Measurements from ENCODE around the gene MANEAL.

The MANEAL gene

DNA sequence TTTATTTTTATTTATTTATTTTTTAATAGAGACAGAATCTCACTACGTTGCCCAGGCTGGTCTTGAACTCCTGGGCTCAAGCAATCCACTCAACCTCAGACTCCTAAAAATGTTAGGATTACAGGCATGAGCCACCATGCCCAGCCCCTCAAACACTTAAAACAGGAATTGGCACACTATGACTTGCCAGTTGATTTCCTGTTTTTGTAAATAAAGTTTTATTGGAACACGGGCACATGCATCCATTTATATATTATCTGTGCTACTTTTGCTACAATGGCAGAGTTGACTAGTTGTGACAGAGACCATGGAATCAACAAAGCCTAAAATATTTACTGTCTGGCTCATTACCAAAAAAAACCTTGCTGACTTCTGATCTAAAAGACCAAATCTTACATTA, 30.4 kb downstream of the MANEAL start:
- no peak for DNase-seq (ENCODE audit: low read depth in 2 of 2)

DNA sequence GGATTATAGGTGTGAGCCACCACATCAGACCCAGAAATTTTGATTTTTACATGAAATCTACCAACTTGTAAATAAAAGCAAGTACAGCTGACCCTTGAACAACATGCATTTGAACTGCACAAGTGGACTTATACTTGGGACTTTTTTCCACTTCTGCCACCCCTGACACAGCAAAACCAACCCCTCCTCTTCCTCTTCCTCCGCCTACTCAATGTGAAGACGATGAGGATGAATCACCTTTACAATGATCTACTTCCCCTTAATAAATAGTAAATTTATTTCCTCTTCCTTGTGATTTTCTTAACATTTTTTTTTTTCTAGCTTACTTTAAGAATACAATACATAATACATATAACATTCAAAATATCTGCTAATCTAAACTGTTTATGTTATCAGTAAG, 31.9 kb downstream of the MANEAL start:
- no peak for DNase-seq (ENCODE audit: low read depth in 2 of 2)

- DNase-seq (ENCODE audit: low read depth in 2 of 2): no peak
Measured at GRCh38 chr1:37828410-37829074, 34.9 kb downstream of the MANEAL start.

- no peak for DNase-seq (ENCODE audit: low read depth in 2 of 2)
Measured at GRCh38 chr1:37831109-37831508, 37.5 kb downstream of the MANEAL start.

GRCh38 chr1:37831809-37832208, 38.2 kb downstream of the MANEAL start:
- no peak for DNase-seq (ENCODE audit: low read depth in 2 of 2)

GRCh38 chr1:37836788-37837187, 43.1 kb downstream of the MANEAL start:
- DNase-seq (ENCODE audit: low read depth in 2 of 2): no peak

DNA sequence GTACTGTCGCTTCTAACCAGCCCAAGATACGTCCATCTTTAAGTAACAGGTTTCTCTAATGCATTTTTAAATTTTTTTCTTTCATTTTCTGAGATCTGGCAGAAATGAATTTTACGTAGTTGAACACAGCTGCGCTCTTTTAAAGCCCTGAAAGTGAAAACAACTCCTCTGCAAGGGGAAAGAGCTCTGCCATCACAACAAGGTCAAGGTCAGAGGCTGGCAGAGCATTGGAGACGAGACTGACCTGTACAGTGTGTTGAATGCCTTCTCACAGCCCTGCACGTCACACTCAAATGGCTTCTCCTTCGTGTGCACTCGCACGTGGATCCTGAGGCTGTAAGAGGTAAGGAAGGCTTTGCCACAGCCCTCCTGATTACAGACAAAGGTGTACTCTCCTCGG, 46.0 kb downstream of the MANEAL start:
- no peak for DNase-seq (ENCODE audit: low read depth in 2 of 2)

DNA sequence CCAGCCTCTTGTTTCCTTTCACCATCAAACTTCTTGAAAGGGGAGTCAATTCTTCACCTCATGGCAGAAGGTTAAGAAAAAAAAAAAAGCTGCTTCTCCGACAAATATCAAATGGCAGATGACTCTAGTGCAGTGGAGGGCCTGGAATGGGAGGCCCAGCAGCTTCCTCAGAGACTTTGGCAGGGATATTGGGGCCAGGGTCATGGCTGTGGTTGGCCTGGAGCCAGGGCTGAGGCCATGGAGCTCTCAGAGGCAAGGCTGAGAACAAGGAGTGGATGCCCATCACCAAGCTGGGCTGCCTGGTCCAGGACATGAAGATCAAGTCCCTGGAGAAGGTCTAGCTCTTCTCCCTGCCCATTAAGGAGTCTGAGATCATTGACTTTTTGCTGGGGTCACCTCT, 47.1 kb downstream of the MANEAL start:
- no peak for DNase-seq (ENCODE audit: low read depth in 2 of 2)

DNA sequence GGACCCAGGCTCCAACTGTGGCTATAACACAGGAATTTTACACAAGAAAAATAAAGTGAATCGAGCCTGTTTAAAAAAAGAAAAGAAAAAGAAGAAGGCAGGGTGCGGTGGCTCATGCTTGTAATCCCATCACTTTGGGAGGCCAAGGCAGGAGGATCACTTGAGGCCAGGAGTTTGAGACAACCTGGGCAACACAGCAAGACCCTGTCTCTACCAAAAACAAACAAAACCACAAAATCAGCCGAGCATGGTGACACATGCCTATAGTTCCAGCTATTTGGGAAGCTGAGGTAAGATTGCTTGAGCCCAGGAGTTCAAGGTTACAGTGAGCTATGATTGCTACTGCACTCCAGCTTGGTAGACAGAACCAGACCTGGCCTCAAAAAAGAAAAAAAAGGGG, 48.0 kb downstream of the MANEAL start:
- no peak for DNase-seq (ENCODE audit: low read depth in 2 of 2)

DNA sequence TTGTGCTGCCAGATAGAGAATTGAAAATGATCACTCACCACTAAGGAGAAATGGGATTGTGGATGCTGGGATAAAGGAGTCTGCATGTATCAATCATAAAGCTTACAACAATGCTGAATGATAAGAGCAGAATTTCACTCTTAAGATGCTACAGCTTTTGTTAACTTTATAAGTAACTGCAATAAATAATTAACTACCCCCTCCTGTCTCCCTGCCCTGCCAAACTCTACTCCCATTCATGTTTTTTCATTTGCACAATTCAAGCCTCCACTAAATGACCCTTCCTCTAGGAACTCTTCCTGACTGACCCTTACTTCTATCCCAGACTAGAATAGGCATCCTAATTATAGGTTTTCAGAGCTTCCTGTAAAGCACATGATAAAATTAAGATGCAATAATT, 50.9 kb downstream of the MANEAL start:
- DNase-seq (ENCODE audit: low read depth in 2 of 2): no peak

- DNase-seq (ENCODE audit: low read depth in 2 of 2): no peak
Measured at GRCh38 chr1:37845049-37845646, 51.5 kb downstream of the MANEAL start.

- DNase-seq (ENCODE audit: low read depth in 2 of 2): no peak
Measured at GRCh38 chr1:37845786-37846185, 52.1 kb downstream of the MANEAL start.

DNA sequence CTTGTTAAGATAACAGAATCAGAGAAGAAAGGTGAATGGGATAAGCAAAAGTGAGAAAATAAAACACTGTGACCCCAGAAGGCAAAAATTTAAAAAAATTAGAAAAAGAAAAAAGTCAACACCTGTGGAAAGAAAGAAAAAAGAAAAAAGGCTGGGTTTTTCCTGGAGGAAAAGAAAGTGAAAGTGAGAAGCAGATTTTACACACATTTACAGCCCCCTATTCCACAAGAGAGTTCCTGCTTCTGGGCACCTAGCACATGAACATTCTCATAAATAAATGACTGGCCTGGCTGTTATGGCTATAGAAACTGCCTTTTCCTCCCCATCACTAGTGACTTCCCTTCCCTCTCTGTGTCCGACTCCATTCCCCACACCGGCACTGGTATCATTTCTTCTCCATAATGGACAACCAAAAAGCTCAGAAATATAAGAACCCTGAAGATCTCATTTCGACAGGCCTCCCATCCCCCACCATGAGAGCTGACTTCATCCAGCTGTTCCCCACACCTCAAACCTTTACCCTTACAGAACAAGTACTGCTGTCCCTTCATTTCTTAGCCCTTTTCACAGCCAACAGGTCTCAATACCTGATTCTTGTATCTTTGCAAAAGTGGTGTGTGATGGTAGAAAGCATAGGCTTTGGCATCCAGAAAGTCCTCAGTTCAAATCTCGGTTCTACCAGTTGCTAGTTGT, 53.1 kb downstream of the MANEAL start:
- no peak for DNase-seq (ENCODE audit: low read depth in 2 of 2)

DNA sequence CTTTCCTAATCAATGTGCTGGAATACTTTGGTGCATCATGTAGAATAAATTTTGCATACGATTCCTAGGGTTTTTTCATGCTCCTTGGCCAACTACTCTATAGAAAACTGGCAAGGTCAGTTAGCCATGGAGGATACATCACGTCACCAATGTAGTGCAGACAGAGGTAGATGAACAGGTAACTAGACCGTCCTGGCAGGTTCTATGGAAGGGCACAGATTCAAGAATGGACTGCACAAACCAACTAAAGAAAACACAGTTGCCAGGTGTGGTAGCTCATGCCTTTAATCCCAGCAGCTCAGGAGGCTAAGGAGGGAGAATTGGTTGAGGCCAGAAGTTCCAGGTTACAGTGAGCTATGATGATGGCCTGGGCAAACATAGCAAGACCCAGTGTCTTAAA, 55.8 kb downstream of the MANEAL start:
- no peak for DNase-seq (ENCODE audit: low read depth in 2 of 2)

GRCh38 chr1:37850352-37850955, 56.8 kb downstream of the MANEAL start:
- no peak for DNase-seq (ENCODE audit: low read depth in 2 of 2)
